ENCODE measurements around the gene GNAS-AS1. TPM values are rescaled to one million over a fixed set of nuclear protein-coding genes. Genes with fewer than 3 reads are reported as not detected.

GNAS-AS1 gene
- polyA plus RNA-seq, 2 donors: 0.09 to 0.49 TPM

DNA sequence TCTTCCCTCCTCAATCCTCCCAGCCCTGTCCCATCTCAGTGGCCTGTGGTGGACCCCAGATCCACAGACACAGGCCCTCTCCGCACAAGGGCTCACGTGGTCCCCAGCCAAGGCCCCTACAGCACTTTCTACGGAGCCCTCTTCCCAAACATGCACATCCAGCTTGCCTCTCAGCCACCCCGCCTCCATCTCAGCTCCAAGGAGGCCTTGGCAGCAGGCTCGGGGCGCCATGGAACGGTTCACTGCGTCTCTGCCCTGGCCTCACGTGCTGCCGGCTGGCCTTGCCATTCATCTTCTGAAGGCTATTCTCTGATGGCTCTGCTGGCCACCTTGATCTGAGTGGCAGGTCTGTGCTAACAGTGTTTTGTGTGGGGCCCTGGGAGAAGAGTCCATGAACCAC, 33.0 kb downstream of the GNAS-AS1 start:
- peaks cover 0 to 3% of the 10 kb centered on the region in 2 donors for H3K9me3 ChIP-seq (ENCODE audit: control insufficient read depth in 2 of 2, insufficient read depth in 1 of 2, low read depth in 1 of 2, low read length in 1 of 2)
- H3K4me1 ChIP-seq (ENCODE audit: control insufficient read depth in 2 of 2, insufficient read depth in 2 of 2, low read length in 1 of 2): no peaks in the 10 kb centered on the region
- 91% methylated on average over 10 of the region's 10 CpGs for whole genome bisulfite sequencing, 2 donors
- H3K27ac ChIP-seq (ENCODE audit: low read depth in 2 of 2, low read length in 1 of 2): no peak overlapping the region
- H3K4me3 ChIP-seq (ENCODE audit: low read depth in 1 of 2, low read length in 2 of 2): no peak overlapping the region
- H3K27me3 ChIP-seq (ENCODE audit: control insufficient read depth in 1 of 2, insufficient read depth in 2 of 2, low read length in 2 of 2): no peaks in the 10 kb centered on the region
- peaks cover 0 to 2% of the 10 kb centered on the region in 2 donors for H3K36me3 ChIP-seq (ENCODE audit: control insufficient read depth in 2 of 2, insufficient read depth in 2 of 2, low read length in 1 of 2)

DNA sequence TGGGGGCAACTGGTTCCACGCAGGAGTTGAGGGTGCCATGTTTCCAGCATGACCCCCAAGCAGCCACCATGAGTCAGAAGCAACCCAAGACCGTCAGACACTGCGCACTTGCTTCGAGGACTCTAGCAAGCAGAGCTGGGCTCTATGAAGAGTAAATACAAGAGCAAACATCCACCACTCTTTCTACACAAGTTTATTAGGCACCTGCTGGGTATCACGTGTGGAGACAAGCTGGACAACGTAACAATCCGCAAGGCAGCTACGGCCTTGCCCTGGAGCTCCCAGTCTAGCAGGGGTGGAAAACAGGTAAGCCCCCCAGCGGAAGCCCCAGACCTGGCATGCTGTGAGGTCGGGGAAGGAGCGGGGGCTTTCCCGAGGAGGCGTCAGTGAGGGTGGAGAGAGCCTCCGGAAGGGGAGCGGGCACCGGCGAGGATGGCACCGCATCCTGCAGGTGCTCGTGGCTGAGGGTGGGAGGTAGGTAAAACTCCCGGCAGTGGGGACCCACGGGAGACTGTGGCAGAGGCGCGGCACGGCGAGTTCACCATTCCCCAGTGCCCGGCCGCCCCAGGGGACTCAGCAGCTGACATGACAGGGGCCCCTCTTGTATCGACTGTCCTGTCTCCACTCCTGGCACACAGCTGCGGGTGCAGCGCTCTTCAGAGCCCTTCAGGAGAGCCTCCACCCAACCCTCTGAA, 33.6 kb downstream of the GNAS-AS1 start:
- Histone ChIP-seq H3K4me1 (ENCODE audit: control insufficient read depth in 2 of 2, insufficient read depth in 2 of 2, low read length in 1 of 2) (no peaks in the 10 kb centered on the region), H3K9me3 (ENCODE audit: control insufficient read depth in 2 of 2, insufficient read depth in 1 of 2, low read depth in 1 of 2, low read length in 1 of 2) (peaks cover 0 to 3% of the 10 kb centered on the region in 2 donors)
- WGBS, 2 donors: 90 to 93% methylated on average over 30 of the region's 30 CpGs

DNA sequence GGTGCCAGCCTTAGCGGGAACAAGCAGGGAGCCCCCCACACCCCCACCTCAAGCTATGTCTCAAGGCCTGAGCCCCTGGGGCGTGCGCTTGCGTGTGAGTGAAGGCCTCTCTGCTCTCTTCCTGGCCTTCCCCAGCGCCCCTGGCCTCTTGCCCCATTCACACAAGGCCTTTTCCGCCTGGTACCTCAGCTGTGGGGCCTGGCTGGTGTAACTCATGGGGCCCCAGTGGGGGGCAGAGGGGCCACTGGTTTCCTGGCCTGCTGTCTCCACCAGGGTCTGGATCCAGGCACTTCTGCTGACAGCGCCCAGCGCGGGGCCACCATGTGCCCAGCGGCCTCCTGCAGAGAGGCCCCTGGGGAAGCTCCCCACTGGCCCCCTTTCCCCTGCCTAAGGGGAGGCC, 34.7 kb downstream of the GNAS-AS1 start:
- peaks cover 0 to 2% of the 10 kb centered on the region in 2 donors for H3K36me3 ChIP-seq (ENCODE audit: control insufficient read depth in 2 of 2, insufficient read depth in 2 of 2, low read length in 1 of 2)
- no peaks in the 10 kb centered on the region for H3K27me3 ChIP-seq (ENCODE audit: control insufficient read depth in 1 of 2, insufficient read depth in 2 of 2, low read length in 2 of 2)
- peaks cover 0 to 3% of the 10 kb centered on the region in 2 donors for H3K9me3 ChIP-seq (ENCODE audit: control insufficient read depth in 2 of 2, insufficient read depth in 1 of 2, low read depth in 1 of 2, low read length in 1 of 2)
- H3K4me1 ChIP-seq (ENCODE audit: control insufficient read depth in 2 of 2, insufficient read depth in 2 of 2, low read length in 1 of 2): no peaks in the 10 kb centered on the region
- no peak overlapping the region for H3K4me3 ChIP-seq (ENCODE audit: low read depth in 1 of 2, low read length in 2 of 2)
- 94 to 95% methylated on average over 10 of the region's 10 CpGs for WGBS, 2 donors
- no peak overlapping the region for H3K27ac ChIP-seq (ENCODE audit: low read depth in 2 of 2, low read length in 1 of 2)

More for the DNA sequence above, 33.6 kb downstream of the GNAS-AS1 start:
- peaks cover 0 to 2% of the 10 kb centered on the region in 2 donors for H3K36me3 ChIP-seq (ENCODE audit: control insufficient read depth in 2 of 2, insufficient read depth in 2 of 2, low read length in 1 of 2)
- H3K27me3 ChIP-seq (ENCODE audit: control insufficient read depth in 1 of 2, insufficient read depth in 2 of 2, low read length in 2 of 2): no peaks in the 10 kb centered on the region
- no peak overlapping the region for H3K4me3 ChIP-seq (ENCODE audit: low read depth in 1 of 2, low read length in 2 of 2)
- no peak overlapping the region for H3K27ac ChIP-seq (ENCODE audit: low read depth in 2 of 2, low read length in 1 of 2)

DNA sequence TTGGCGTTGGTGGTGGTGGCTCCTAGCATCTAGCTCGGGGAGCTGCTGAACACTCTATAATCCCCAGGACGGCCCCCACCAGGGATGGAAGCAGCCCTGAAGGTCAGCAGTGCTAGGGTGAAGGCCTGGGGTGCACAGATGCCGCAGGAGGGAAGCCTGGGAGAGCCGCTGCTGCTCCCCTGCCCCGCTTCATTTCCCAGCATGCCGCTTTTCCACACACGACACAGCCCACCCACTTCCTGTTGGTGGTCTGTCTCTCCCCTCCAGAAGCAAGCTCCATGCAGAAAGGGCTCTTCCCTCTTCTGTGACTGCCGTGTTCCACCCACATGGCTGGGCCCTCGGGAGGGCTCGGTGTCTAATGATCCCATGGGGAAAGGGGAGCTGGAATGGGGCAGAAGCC, 35.3 kb downstream of the GNAS-AS1 start:
- no peaks in the 10 kb centered on the region for H3K9me3 ChIP-seq (ENCODE audit: control insufficient read depth in 2 of 2, insufficient read depth in 1 of 2, low read depth in 1 of 2, low read length in 1 of 2)
- no peaks in the 10 kb centered on the region for H3K4me1 ChIP-seq (ENCODE audit: control insufficient read depth in 2 of 2, insufficient read depth in 2 of 2, low read length in 1 of 2)
- WGBS, 2 donors: 75 to 81% methylated on average over 11 of the region's 11 CpGs
- H3K27ac ChIP-seq (ENCODE audit: low read depth in 2 of 2, low read length in 1 of 2): no peak overlapping the region
- no peaks in the 10 kb centered on the region for H3K27me3 ChIP-seq (ENCODE audit: control insufficient read depth in 1 of 2, insufficient read depth in 2 of 2, low read length in 2 of 2)
- H3K4me3 ChIP-seq (ENCODE audit: low read depth in 1 of 2, low read length in 2 of 2): no peak overlapping the region
- peaks cover 0 to 2% of the 10 kb centered on the region in 2 donors for H3K36me3 ChIP-seq (ENCODE audit: control insufficient read depth in 2 of 2, insufficient read depth in 2 of 2, low read length in 1 of 2)

DNA sequence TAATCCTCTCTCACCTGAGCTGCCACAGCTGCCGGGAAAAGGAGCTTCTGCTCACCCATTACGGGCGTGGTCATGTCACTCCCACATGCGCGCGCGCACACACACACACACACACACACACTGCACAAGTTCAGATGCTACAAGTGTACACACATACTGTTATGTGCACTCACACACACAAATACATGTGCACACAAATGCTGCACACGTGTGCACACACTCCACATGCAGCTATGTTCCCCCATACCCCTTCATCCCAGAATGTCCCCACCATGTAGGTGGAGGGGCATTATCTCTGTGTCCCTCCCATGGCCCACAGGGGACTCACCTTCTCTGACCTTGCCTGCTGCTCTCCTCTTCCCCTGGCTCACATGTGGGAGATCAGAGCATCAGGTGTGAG, 37.3 kb downstream of the GNAS-AS1 start:
- Histone ChIP-seq H3K4me3 (ENCODE audit: low read depth in 1 of 2, low read length in 2 of 2) (no peak overlapping the region), H3K9me3 (ENCODE audit: control insufficient read depth in 2 of 2, insufficient read depth in 1 of 2, low read depth in 1 of 2, low read length in 1 of 2) (no peaks in the 10 kb centered on the region), H3K4me1 (ENCODE audit: control insufficient read depth in 2 of 2, insufficient read depth in 2 of 2, low read length in 1 of 2) (no peaks in the 10 kb centered on the region), H3K36me3 (ENCODE audit: control insufficient read depth in 2 of 2, insufficient read depth in 2 of 2, low read length in 1 of 2) (peaks cover 0 to 2% of the 10 kb centered on the region in 2 donors), H3K27ac (ENCODE audit: low read depth in 2 of 2, low read length in 1 of 2) (no peak overlapping the region), H3K27me3 (ENCODE audit: control insufficient read depth in 1 of 2, insufficient read depth in 2 of 2, low read length in 2 of 2) (no peaks in the 10 kb centered on the region)
- WGBS, 2 donors: 74 to 85% methylated on average over 8 of the region's 8 CpGs

DNA sequence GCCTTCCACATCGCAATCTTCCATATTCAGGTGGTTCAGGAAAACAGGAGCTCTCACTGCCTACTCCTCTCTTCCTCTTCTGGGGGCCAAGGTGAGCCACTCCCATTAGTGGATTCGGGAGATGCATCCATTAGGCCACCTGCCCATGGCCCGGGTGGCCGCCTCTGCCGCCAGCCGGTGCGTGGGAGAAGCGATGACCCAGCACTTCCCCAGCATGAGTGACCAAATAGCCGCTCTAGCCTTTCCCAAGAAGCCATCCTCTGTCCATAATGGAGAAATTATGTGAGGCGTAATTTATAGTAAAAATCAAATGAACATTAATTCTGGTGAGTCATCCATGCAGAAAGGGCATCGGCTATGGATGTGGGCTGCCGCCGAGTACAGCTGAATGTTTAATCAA, 39.4 kb downstream of the GNAS-AS1 start:
- Histone ChIP-seq H3K36me3 (ENCODE audit: control insufficient read depth in 2 of 2, insufficient read depth in 2 of 2, low read length in 1 of 2) (no peaks in the 10 kb centered on the region), H3K9me3 (ENCODE audit: control insufficient read depth in 2 of 2, insufficient read depth in 1 of 2, low read depth in 1 of 2, low read length in 1 of 2) (no peaks in the 10 kb centered on the region), H3K4me1 (ENCODE audit: control insufficient read depth in 2 of 2, insufficient read depth in 2 of 2, low read length in 1 of 2) (no peaks in the 10 kb centered on the region), H3K27ac (ENCODE audit: low read depth in 2 of 2, low read length in 1 of 2) (no peak overlapping the region), H3K27me3 (ENCODE audit: control insufficient read depth in 1 of 2, insufficient read depth in 2 of 2, low read length in 2 of 2) (no peaks in the 10 kb centered on the region), H3K4me3 (ENCODE audit: low read depth in 1 of 2, low read length in 2 of 2) (no peak overlapping the region)
- 85 to 87% methylated on average over 13 of the region's 13 CpGs for WGBS, 2 donors

DNA sequence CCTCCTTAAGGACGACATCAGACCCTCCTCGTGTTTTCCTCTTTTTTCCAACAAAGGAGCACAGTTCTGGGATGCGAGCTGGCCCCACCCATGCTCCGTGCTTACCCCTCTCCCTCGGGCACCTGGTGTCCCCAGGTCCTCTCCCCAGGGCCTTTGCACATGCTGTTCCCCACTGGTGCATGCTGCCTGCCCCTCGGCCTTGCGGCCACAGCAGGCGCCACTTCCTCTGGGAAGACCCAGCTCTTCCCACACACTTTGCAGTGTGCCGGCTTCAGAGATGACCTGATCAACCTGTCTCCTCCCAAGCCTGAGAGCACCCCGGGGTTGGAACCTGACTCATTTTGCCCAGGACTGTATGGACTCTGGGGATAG, 39.8 kb downstream of the GNAS-AS1 start:
- Histone ChIP-seq H3K27me3 (ENCODE audit: control insufficient read depth in 1 of 2, insufficient read depth in 2 of 2, low read length in 2 of 2) (no peaks in the 10 kb centered on the region), H3K27ac (ENCODE audit: low read depth in 2 of 2, low read length in 1 of 2) (no peak overlapping the region), H3K4me1 (ENCODE audit: control insufficient read depth in 2 of 2, insufficient read depth in 2 of 2, low read length in 1 of 2) (no peaks in the 10 kb centered on the region), H3K9me3 (ENCODE audit: control insufficient read depth in 2 of 2, insufficient read depth in 1 of 2, low read depth in 1 of 2, low read length in 1 of 2) (no peaks in the 10 kb centered on the region), H3K4me3 (ENCODE audit: low read depth in 1 of 2, low read length in 2 of 2) (no peak overlapping the region), H3K36me3 (ENCODE audit: control insufficient read depth in 2 of 2, insufficient read depth in 2 of 2, low read length in 1 of 2) (no peaks in the 10 kb centered on the region)
- WGBS, 2 donors: 81 to 86% methylated on average over 10 of the region's 10 CpGs

DNA sequence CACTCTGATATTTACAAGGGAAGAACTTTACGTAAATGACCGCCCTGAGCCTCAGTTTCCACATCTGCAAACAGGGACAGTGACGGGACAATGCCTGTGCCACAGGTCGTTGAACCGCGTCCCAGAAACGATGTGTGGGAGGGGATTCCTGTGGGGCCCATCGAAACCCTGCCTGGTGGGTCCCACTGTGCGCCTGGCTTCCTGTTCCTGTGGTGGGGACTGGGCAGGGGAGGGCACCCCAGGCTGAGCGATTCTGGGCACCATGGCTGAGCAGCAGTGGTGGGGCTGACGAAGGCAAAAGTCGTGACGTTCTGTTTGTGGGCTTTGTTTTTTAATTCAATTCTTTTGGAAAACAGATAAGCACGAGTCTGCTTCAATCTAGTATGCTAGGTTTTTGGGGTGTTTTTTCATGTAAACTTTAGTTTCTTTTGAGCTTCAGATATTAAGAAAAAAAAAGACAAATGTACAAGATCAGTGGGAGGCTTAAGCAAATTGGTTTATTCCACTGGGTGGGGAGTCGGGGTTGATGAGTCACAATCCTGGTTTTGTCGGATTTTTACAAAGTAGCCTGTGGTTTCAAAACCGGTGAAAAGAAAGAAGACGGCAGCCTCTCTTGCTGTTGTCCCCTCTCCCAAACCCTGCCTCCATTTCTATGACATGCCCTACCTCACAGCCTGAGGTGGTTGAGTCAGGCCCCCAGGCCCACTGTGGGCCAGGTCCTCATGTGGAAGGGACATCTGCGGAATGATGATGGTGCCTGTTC, 40.4 kb downstream of the GNAS-AS1 start:
- Histone ChIP-seq H3K4me1 (ENCODE audit: control insufficient read depth in 2 of 2, insufficient read depth in 2 of 2, low read length in 1 of 2) (no peaks in the 10 kb centered on the region), H3K27me3 (ENCODE audit: control insufficient read depth in 1 of 2, insufficient read depth in 2 of 2, low read length in 2 of 2) (no peaks in the 10 kb centered on the region), H3K27ac (ENCODE audit: low read depth in 2 of 2, low read length in 1 of 2) (no peak overlapping the region), H3K4me3 (ENCODE audit: low read depth in 1 of 2, low read length in 2 of 2) (no peak overlapping the region), H3K9me3 (ENCODE audit: control insufficient read depth in 2 of 2, insufficient read depth in 1 of 2, low read depth in 1 of 2, low read length in 1 of 2) (no peaks in the 10 kb centered on the region), H3K36me3 (ENCODE audit: control insufficient read depth in 2 of 2, insufficient read depth in 2 of 2, low read length in 1 of 2) (no peaks in the 10 kb centered on the region)
- 69 to 73% methylated on average over 19 of the region's 19 CpGs for WGBS, 2 donors

DNA sequence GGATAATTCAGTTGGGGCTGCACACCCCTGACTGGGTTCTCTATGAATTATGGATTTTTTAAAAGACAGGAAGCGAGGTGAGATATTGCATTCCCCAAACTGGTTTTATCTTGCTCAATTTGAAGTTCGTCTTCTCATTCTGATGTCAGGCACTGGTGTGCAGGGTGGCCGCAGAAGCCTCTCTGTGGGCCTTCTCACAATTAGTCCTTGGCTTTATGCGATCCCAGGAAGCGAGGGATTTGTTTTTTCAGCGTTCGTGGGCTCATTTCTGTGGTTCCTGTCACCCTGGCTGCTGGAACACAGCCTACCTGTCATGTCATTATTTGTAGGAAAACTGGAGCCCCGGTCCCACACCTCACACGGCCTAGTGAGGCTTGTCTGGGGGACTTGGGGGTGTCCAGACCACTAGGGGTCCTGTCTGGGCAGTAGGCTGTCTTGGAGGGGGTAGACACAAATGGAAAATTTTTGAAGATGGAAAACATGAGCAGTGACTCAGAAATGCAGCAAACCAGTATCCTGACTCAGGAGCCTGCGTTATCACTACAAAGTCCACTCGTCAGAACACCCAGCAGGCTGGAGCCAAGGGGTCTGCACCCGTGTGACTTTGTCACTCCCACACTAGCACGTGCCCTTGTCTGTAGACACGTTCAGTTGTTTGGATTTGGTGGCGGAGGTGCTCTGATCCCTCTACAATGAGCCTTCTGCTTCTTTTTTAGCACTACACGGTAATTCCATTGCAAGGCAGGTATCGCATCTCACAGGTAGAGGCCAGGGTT, 42.2 kb downstream of the GNAS-AS1 start:
- no peak overlapping the region for H3K27ac ChIP-seq (ENCODE audit: low read depth in 2 of 2, low read length in 1 of 2)
- no peaks in the 10 kb centered on the region for H3K27me3 ChIP-seq (ENCODE audit: control insufficient read depth in 1 of 2, insufficient read depth in 2 of 2, low read length in 2 of 2)
- WGBS, 2 donors: 63 to 69% methylated on average over 17 of the region's 17 CpGs

More for the DNA sequence above, 42.2 kb downstream of the GNAS-AS1 start:
- Histone ChIP-seq H3K4me3 (ENCODE audit: low read depth in 1 of 2, low read length in 2 of 2) (no peak overlapping the region), H3K4me1 (ENCODE audit: control insufficient read depth in 2 of 2, insufficient read depth in 2 of 2, low read length in 1 of 2) (no peaks in the 10 kb centered on the region), H3K36me3 (ENCODE audit: control insufficient read depth in 2 of 2, insufficient read depth in 2 of 2, low read length in 1 of 2) (no peaks in the 10 kb centered on the region), H3K9me3 (ENCODE audit: control insufficient read depth in 2 of 2, insufficient read depth in 1 of 2, low read depth in 1 of 2, low read length in 1 of 2) (no peaks in the 10 kb centered on the region)

All from esophagus (tissue), 2 donors.